PFSK-1 (cell line): ENCODE results near the gene GALNTL6.

ENCODE experiments used
- POLR2AphosphoS5 ChIP-seq: IDR thresholded peaks from 2 replicates; pipeline ENCODE4 v1.6.1; 2012; ENCODE audit warnings: low read depth, mild to moderate bottlenecking, control low read depth, low read length, moderate library complexity
- SIN3A ChIP-seq: IDR thresholded peaks from 2 replicates; pipeline ENCODE4 v1.6.1; 2012; ENCODE audit warnings: mild to moderate bottlenecking, low read length, moderate library complexity, borderline replicate concordance; ENCODE audit not compliant: insufficient read depth
- TF ChIP-seq, protein P1 (sequence below), 2 experiments: IDR thresholded peaks; 2 replicates each; pipeline versions ENCODE4 v1.6.1 to v1.8.0; 2011 to 2012; ENCODE audit warnings: low read depth in 2 of 2, low read length in 2 of 2, control low read depth in 1 of 2, inconsistent platforms in 1 of 2, mild to moderate bottlenecking in 1 of 2, moderate library complexity in 1 of 2; ENCODE audit not compliant: insufficient read depth in 1 of 2

DNA sequence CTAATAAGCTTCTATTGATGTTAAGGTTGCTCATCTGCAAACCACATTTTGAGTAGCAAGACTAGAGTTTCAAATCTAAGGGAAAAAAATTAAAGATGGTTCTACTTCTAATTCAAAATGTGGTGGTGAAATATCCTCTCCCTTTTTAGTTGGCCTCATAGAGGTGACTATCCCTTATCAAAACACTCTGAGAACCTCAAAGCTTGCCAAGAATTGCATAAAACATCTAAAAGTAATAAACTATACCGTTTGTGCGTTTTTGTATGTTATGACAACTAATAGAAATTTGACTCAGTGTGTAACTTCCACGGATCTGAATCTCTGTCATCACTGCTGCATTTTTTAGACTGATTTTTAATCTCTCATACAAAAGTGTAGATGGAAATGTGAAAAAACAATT, 682.6 kb downstream of the GALNTL6 start:
- TF ChIP-seq, protein P1, sequence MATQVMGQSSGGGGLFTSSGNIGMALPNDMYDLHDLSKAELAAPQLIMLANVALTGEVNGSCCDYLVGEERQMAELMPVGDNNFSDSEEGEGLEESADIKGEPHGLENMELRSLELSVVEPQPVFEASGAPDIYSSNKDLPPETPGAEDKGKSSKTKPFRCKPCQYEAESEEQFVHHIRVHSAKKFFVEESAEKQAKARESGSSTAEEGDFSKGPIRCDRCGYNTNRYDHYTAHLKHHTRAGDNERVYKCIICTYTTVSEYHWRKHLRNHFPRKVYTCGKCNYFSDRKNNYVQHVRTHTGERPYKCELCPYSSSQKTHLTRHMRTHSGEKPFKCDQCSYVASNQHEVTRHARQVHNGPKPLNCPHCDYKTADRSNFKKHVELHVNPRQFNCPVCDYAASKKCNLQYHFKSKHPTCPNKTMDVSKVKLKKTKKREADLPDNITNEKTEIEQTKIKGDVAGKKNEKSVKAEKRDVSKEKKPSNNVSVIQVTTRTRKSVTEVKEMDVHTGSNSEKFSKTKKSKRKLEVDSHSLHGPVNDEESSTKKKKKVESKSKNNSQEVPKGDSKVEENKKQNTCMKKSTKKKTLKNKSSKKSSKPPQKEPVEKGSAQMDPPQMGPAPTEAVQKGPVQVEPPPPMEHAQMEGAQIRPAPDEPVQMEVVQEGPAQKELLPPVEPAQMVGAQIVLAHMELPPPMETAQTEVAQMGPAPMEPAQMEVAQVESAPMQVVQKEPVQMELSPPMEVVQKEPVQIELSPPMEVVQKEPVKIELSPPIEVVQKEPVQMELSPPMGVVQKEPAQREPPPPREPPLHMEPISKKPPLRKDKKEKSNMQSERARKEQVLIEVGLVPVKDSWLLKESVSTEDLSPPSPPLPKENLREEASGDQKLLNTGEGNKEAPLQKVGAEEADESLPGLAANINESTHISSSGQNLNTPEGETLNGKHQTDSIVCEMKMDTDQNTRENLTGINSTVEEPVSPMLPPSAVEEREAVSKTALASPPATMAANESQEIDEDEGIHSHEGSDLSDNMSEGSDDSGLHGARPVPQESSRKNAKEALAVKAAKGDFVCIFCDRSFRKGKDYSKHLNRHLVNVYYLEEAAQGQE (IDR thresholded peaks at IDR 0.05; ENCODE audit: insufficient read depth in 1 of 2, low read depth in 2 of 2, low read length in 2 of 2) = no peak
- TF ChIP-seq SIN3A = no peak
- TF ChIP-seq POLR2AphosphoS5 = no peak
